GM12801 (cell line): ENCODE measurements around the gene GLRA3.

Source experiments
- TF ChIP-seq, protein P1 (sequence below): IDR thresholded peaks from one replicate; pipeline ENCODE4 v1.5.1; 2011; ENCODE audit warnings: control low read depth; ENCODE audit not compliant: insufficient read length; ENCODE audit errors: extremely low read depth

The GLRA3 gene

DNA sequence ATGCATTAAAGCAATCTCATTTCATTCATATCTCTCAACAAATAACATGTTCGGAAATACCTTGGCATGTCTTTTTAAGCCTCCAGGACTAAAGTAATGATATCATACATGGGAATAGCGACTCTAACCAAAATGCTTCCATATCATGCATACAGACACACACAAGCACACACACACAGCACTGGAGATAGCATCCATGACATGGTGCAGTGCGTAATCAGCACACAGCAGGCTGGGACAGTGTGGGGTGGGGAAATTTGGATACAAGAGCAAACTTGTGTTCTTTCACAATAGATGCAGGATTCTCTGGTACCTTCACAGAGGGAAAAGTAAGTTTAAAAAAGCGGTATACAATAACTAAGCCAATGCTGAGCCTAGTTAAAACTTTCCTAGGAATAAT lies 174.4 kb downstream of the GLRA3 start:
- TF ChIP-seq, protein P1, sequence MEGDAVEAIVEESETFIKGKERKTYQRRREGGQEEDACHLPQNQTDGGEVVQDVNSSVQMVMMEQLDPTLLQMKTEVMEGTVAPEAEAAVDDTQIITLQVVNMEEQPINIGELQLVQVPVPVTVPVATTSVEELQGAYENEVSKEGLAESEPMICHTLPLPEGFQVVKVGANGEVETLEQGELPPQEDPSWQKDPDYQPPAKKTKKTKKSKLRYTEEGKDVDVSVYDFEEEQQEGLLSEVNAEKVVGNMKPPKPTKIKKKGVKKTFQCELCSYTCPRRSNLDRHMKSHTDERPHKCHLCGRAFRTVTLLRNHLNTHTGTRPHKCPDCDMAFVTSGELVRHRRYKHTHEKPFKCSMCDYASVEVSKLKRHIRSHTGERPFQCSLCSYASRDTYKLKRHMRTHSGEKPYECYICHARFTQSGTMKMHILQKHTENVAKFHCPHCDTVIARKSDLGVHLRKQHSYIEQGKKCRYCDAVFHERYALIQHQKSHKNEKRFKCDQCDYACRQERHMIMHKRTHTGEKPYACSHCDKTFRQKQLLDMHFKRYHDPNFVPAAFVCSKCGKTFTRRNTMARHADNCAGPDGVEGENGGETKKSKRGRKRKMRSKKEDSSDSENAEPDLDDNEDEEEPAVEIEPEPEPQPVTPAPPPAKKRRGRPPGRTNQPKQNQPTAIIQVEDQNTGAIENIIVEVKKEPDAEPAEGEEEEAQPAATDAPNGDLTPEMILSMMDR = no peak

- TF ChIP-seq, protein P1 = no peak
Observed at GRCh38 chr4:174650711-174651355, 178.2 kb downstream of the GLRA3 start.

DNA sequence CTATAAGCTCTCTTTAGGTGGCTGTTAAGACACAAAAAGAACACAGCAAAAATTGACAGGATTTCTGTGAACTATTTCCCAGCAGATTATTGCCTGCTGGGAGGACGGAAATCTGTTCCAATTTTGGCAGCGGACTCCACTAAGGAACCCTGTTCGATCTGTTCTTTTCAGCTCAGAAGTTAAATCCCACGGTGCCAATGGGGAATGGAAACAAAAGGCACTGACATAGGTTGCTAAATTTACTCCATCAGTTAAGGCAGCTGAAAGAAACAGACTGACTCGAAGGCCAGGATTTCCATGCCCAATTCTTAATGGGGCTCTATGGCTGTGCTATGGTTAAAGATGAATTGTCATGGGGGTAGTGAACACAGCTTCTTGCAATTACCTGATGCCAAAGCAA lies 180.2 kb downstream of the GLRA3 start:
- TF ChIP-seq, protein P1 = no peak

DNA sequence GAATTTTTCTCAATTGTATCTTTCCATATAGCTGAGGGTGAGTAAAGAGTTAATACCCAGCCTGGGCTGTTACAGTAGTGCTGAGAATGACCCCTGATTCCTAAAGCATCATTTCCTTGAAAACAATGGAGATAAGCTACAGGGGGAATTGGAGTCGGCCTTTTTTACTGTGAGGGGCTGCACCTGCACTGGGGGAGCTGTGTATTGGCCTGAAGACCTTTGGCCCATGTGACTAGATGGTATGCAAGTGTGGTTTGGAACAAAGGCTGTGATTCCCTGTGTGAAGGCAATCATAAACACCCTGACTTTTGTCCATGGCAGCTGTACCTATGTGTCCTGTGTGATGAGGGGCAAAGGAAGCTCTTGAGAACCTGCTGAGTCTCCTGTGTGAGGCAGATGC lies 182.7 kb downstream of the GLRA3 start:
- TF ChIP-seq, protein P1 = no peak

DNA sequence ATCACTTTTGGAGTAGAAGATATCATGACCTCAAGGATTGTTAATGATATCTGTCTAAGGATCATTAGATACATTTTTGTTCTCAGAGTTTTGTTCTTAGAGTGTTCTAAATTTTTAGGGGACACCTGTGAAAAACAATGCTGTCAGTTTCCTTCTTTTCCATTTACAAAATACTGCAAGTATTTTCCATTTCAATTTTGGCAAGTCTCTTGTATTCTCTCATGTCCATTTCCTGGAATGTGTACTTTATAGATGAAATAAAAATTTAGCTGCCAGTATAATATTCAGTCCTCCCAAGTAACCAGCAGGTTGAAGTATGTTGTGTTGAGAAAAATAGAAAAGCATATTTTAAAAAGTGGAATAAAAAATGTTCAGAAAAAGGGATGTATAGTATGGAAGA lies 188.9 kb downstream of the GLRA3 start:
- TF ChIP-seq, protein P1 = no peak

GRCh38 chr4:174635732-174636131 lies 193.3 kb downstream of the GLRA3 start:
- TF ChIP-seq, protein P1 = no peak

DNA sequence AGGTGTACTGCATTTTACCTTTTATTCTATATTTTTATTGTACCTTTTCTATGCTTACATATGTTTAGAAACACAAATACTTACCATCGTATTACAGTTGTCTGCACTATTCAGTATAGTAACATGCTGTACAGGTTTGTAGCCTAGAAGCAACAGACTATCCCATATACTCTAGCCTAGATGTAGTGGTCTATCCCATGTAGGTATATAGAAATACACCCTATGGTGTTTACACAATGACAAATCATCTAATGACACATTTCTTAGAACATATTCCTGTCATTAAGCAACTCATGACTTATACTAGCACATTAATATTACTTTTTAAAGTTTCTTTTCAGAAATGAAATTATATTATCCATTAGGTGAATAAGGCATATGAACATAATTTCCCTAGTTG lies 195.6 kb downstream of the GLRA3 start:
- TF ChIP-seq, protein P1 = no peak
